Sciatic nerve (tissue), 2 donors: Measurements from ENCODE around the gene ANKRD12. TPM values are rescaled to one million over a fixed set of nuclear protein-coding genes. Genes with fewer than 3 reads are reported as not detected.

ENCODE experiments used
- ATAC-seq: fragments of 200-7000 bp; cut with Tn5 transposase; one replicate; pipeline ENCODE4 v1.9.1; 2020; ENCODE audit warnings: mild to moderate bottlenecking, moderate library complexity
- DNase-seq: peaks from one replicate; pipeline ENCODE4 v3.0.0-alpha.2; 2020; ENCODE audit warnings: low spot score
- intact Hi-C: fragments of 100-400 bp; cut with DNase I; formaldehyde crosslinking; loops from one replicate; pipeline ENCODE4 v1.14.2; 2022
- total RNA-seq: library from RNA; stranded (reverse); fragmentation: NEBNext Ultra II Directional; extraction: Animal tissue kit (Norgen Biotek cat#: 25700); gene quantifications from one replicate; pipeline ENCODE4 v1.2.1, GENCODE V29; 2021
- donor health status: DM: no; HTN: no; CAD: no.
- donor health status: DM: no; HTN: no; CAD: no.

The ANKRD12 gene
- total RNA-seq, 1 donor from 2014 or later, result 164 TPM

GRCh38 chr18:9104244-9104901, 32.2 kb upstream of the ANKRD12 start:
- intact Hi-C loops, result no loop called here
- ATAC-seq (no peak), DNase-seq (no peak)

- no peak for ATAC-seq
- DNase-seq, result no peak
- intact Hi-C loops, result no loop called here
These were observed 31.2 kb upstream of the ANKRD12 start for GRCh38 chr18:9105420-9105819.

- intact Hi-C loops, result no loop called here
- no peak for ATAC-seq
These were observed 30.5 kb upstream of the ANKRD12 start for GRCh38 chr18:9106094-9106493.

GRCh38 chr18:9106800-9107584, 29.6 kb upstream of the ANKRD12 start:
- ATAC-seq (no peak), DNase-seq (no peak)
- intact Hi-C loops, result no loop called here

More at GRCh38 chr18:9106094-9106493, 30.5 kb upstream of the ANKRD12 start:
- no peak for DNase-seq

- intact Hi-C loops, result no loop called here
- DNase-seq (no peak), ATAC-seq (no peak)
These were observed 27.7 kb upstream of the ANKRD12 start for GRCh38 chr18:9108911-9109310.

GRCh38 chr18:9109523-9109922, 27.1 kb upstream of the ANKRD12 start:
- ATAC-seq, result no peak
- DNase-seq, result no peak
- intact Hi-C loops, result no loop called here

- ATAC-seq (no peak), DNase-seq (no peak)
- intact Hi-C loops, result no loop called here
These were observed 23.0 kb upstream of the ANKRD12 start for GRCh38 chr18:9113468-9114149.

- no peak for ATAC-seq
- DNase-seq, result no peak
- intact Hi-C loops, result no loop called here
These were observed 20.6 kb upstream of the ANKRD12 start for GRCh38 chr18:9115984-9116383.

- peak; percentile 15 for ATAC-seq
- intact Hi-C loops, result no loop called here
- no peak for DNase-seq
These were observed 18.4 kb upstream of the ANKRD12 start for GRCh38 chr18:9117980-9118841.

GRCh38 chr18:9120796-9121195, 15.8 kb upstream of the ANKRD12 start:
- intact Hi-C loops, result no loop called here
- DNase-seq (no peak), ATAC-seq (no peak)

- intact Hi-C loops, result no loop called here
- DNase-seq (no peak), ATAC-seq (no peak)
These were observed 13.1 kb upstream of the ANKRD12 start for GRCh38 chr18:9123520-9123919.

GRCh38 chr18:9124824-9125223, 11.8 kb upstream of the ANKRD12 start:
- ATAC-seq, result no peak
- DNase-seq, result no peak
- intact Hi-C loops, result no loop called here

- no peak for DNase-seq
- ATAC-seq, result no peak
- intact Hi-C loops, result no loop called here
These were observed 10.2 kb upstream of the ANKRD12 start for GRCh38 chr18:9126337-9126736.

GRCh38 chr18:9130195-9130594, 6.4 kb upstream of the ANKRD12 start:
- no peak for DNase-seq
- intact Hi-C loops, result no loop called here
- no peak for ATAC-seq

- no peak for ATAC-seq
- no peak for DNase-seq
- intact Hi-C loops, result no loop called here
These were observed 5.8 kb upstream of the ANKRD12 start for GRCh38 chr18:9130806-9131205.

GRCh38 chr18:9132628-9133027, 4.0 kb upstream of the ANKRD12 start:
- intact Hi-C loops, result no loop called here
- no peak for DNase-seq
- no peak for ATAC-seq

- ATAC-seq (no peak), DNase-seq (no peak)
- intact Hi-C loops, result no loop called here
These were observed 3.4 kb upstream of the ANKRD12 start for GRCh38 chr18:9133225-9133624.

GRCh38 chr18:9135081-9135911, 1.3 kb upstream of the ANKRD12 start:
- intact Hi-C loops, result no loop called here
- ATAC-seq (no peak), DNase-seq (no peak)
